Upper lobe of left lung (tissue), 6 donors: Measurements from ENCODE around the gene ARX. TPM values are rescaled to one million over a fixed set of nuclear protein-coding genes. Genes with fewer than 3 reads are reported as not detected.

Source experiments
- ATAC-seq, 2 donors: fragments of 200-7000 bp; cut with Tn5 transposase; one replicate each; pipeline ENCODE4 v1.9.1; 2022; ENCODE audit warnings: mild to moderate bottlenecking in 2 of 2, moderate library complexity in 2 of 2; ENCODE audit not compliant: low FRiP score in 2 of 2
- DNase-seq, 2 donors: peaks; one replicate each; pipeline ENCODE4 v3.0.0-alpha.2; 2019 to 2020
- H3K27ac ChIP-seq, 4 donors: fragments of 200-600 bp; sonication (generic); one replicate each; pipeline ENCODE4 v1.5.1; 2016 to 2019
- H3K27me3 ChIP-seq, 4 donors: fragments of 200-600 bp; sonication (generic); one replicate each; pipeline ENCODE4 v1.5.1; 2017 to 2019
- H3K36me3 ChIP-seq, 4 donors: fragments of 200-600 bp; sonication (generic); one replicate each; pipeline ENCODE4 v1.5.1; 2016 to 2019
- H3K4me1 ChIP-seq, 4 donors: fragments of 200-600 bp; sonication (generic); one replicate each; pipeline ENCODE4 v1.5.1; 2018 to 2019
- H3K4me3 ChIP-seq, 4 donors: fragments of 200-600 bp; sonication (generic); one replicate each; pipeline ENCODE4 v1.5.1; 2017 to 2019; ENCODE audit warnings: mild to moderate bottlenecking in 2 of 4, moderate library complexity in 1 of 4
- H3K9me3 ChIP-seq, 4 donors: fragments of 200-600 bp; sonication (generic); one replicate each; pipeline ENCODE4 v1.5.1; 2018 to 2019
- EP300 ChIP-seq, 4 donors: sonication (generic); formaldehyde crosslinking; IDR thresholded peaks; one replicate each; pipeline ENCODE4 v1.5.1; 2017; ENCODE audit warnings: antibody characterized with exemption in 4 of 4, control low read depth in 2 of 4
- POLR2A ChIP-seq, 4 donors: fragments of 450-650 bp; IDR thresholded peaks; one replicate each; pipeline ENCODE4 v1.5.1; 2016 to 2017; ENCODE audit warnings: antibody characterized with exemption in 4 of 4, mild to moderate bottlenecking in 2 of 4
- POLR2AphosphoS5 ChIP-seq, 2 donors: sonication (generic); formaldehyde crosslinking; IDR thresholded peaks; one replicate each; pipeline ENCODE4 v1.5.1; 2017; ENCODE audit warnings: antibody characterized with exemption in 2 of 2
- WGBS, 2 donors: methylation state at CpG; one replicate each; pipeline ENCODE4 v1.1.5; 2017 to 2018; 5-methylcytosine and 5-hydroxymethylcytosine counted together
- total RNA-seq, 6 donors: library from RNA; depleted of rRNA in 4 of 6; stranded (reverse); fragments of >200 nt in 4 of 6; gene quantifications; one replicate each; pipeline versions ENCODE4 v1.1.0 to v1.2.1, GENCODE V29; 2016 to 2021
- TF ChIP-seq, protein P1 (sequence below), 6 experiments: fragments of 450-650 bp in 4 of 6; fragments of 200-600 bp in 2 of 6; sonication (generic) in 2 of 6; IDR thresholded peaks; one replicate each; pipeline ENCODE4 v1.5.1; 2016 to 2019; ENCODE audit warnings: antibody characterized with exemption in 6 of 6
- donor health status: DM: no; HTN: no; CAD: no; lungs with moderate emphysema.
- donor health status: DM: no; HTN: yes; CAD: no; lungs with severe emphysema.

ARX gene
- total RNA-seq, 6 donors from 2014 or later: 0.39 to 0.46 (median 0.44) TPM; not detected in 3

DNA sequence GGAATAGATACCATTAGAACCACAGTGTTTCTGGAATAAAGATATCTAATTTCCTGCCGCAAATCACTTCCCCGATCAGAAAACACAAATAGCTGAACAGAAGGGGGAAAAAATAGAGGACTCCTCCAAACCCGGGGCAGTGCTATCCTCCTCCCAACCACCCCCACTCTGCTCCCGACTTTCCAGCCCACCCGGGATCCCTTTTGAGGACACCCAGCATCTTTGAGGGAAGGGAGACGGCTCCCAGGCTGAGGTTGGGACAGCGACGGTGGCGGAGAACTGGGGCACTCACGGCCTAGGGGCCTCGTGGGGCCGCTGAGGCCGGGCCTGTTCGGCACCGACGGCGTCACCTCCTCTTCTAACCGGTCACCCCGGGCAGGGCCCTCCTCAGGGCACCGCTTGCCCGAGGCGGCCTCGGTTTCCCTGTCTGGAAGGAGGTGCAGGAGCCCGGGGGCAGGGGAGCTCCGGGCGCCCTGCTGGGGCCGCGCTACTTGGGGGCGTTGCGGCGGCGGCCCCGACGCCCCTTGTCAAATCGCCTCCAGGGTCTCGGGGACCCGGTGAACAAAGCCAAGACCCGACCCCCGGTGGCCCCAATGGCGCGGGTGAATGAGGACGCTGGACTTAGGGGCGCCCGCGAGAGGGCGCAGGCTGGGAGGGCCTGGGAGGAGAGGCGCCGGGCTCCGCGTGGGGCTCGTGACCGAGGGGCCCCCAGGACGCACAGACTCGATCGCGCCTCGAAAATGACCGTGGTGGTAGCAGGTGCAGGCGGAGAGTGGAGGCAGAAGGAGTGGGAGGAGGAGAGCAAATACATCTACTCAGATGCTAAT is 6.9 kb upstream of the ARX start:
- ATAC-seq (peak in 1 of 2 donors; percentile 28), DNase-seq (peak in 1 of 2 donors; percentile 49)
- Histone ChIP-seq H3K4me3 (no peak overlapping the region), H3K27ac (no peak overlapping the region), H3K9me3 (no peaks in the 10 kb centered on the region), H3K27me3 (peaks cover 0 to 38% (median 5%) of the 10 kb centered on the region in 4 donors), H3K36me3 (no peaks in the 10 kb centered on the region), H3K4me1 (peaks cover 7 to 16% (median 13%) of the 10 kb centered on the region in 4 donors)
- WGBS, 2 donors: 6 to 22% methylated on average over 9 to 41 of the region's 59 CpGs
- TF ChIP-seq POLR2A (IDR thresholded peaks at IDR 0.05) (no peak), POLR2AphosphoS5 (IDR thresholded peaks at IDR 0.05) (no peak), EP300 (IDR thresholded peaks at IDR 0.05) (no peak)
- TF ChIP-seq, protein P1, sequence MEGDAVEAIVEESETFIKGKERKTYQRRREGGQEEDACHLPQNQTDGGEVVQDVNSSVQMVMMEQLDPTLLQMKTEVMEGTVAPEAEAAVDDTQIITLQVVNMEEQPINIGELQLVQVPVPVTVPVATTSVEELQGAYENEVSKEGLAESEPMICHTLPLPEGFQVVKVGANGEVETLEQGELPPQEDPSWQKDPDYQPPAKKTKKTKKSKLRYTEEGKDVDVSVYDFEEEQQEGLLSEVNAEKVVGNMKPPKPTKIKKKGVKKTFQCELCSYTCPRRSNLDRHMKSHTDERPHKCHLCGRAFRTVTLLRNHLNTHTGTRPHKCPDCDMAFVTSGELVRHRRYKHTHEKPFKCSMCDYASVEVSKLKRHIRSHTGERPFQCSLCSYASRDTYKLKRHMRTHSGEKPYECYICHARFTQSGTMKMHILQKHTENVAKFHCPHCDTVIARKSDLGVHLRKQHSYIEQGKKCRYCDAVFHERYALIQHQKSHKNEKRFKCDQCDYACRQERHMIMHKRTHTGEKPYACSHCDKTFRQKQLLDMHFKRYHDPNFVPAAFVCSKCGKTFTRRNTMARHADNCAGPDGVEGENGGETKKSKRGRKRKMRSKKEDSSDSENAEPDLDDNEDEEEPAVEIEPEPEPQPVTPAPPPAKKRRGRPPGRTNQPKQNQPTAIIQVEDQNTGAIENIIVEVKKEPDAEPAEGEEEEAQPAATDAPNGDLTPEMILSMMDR (IDR thresholded peaks at IDR 0.05): no peak

DNA sequence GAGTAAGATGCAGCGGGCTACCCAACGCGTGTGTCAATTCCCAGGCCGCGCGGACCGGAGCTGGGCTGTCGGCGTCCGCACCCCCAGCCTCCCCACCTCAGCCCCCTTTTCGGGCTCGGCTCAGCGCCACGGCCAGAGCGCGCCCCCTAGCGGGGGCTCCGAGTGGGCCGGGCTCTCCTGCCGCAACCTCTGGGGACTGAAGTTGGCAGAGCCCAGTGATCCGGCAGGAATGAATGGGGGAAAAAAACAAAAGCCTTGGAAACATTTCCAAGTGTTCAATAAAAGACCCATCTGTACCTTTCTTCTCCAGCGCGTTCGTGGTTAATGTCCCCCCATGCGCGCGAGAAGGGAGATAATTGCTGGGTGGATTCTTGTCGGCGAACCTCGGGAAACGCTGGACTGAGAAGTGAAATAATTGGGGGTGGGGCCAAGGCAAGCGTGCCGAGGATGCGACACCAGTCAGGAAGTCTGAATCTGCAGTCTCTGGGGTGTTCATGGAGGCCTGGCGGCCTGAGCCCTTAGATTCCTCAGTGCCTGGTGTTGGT is 5.2 kb upstream of the ARX start:
- Histone ChIP-seq H3K9me3 (no peaks in the 10 kb centered on the region), H3K4me1 (peaks cover 7 to 16% (median 15%) of the 10 kb centered on the region in 4 donors), H3K4me3 (peak overlapping the region in 1 of 4 donors; percentile 5), H3K36me3 (no peaks in the 10 kb centered on the region), H3K27ac (no peak overlapping the region), H3K27me3 (peaks cover 0 to 49% (median 7%) of the 10 kb centered on the region in 4 donors)
- peak in 1 of 2 donors; percentile 83 for DNase-seq
- peak in 1 of 2 donors; percentile 37 for ATAC-seq
- TF ChIP-seq, protein P1 (IDR thresholded peaks at IDR 0.05): peak in 4 of 6 experiments; percentile 16 to 43 (median 29)
- no peak for TF ChIP-seq EP300 (IDR thresholded peaks at IDR 0.05)
- WGBS, 2 donors: 3 to 16% methylated on average over 14 to 35 of the region's 35 CpGs

DNA sequence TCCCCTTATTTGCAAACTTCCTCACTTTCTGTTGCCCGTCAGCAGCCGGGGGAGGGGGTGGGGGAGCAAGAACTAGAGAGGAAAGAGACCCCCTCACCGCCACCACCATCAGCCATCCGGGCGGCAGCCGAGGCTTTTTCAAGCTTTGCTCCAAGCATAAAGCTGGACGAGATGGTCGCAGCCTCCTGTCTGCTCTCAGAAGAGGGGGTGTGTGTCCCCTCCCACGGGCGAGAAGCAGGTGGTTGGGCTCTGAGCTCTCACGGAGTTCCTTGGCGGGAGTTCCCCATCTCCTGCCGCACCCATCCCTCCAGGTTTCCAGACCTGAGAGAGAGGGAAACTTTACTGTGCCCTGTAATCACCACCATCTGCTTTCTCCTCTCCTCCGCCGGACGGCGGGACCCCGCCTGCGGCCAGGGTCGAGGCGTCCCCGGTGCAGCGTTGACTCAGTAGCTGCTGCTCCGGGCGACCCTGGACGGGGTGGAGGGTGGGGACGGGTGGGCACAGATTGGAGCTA is 4.7 kb upstream of the ARX start:
- Histone ChIP-seq H3K4me1 (peaks cover 7 to 21% (median 19%) of the 10 kb centered on the region in 4 donors), H3K9me3 (no peaks in the 10 kb centered on the region), H3K27ac (no peak overlapping the region), H3K4me3 (peak overlapping the region in 1 of 4 donors; percentile 5), H3K27me3 (peaks cover 0 to 55% (median 7%) of the 10 kb centered on the region in 4 donors), H3K36me3 (no peaks in the 10 kb centered on the region)
- ATAC-seq: no peak
- no peak for DNase-seq
- TF ChIP-seq, protein P1 (IDR thresholded peaks at IDR 0.05): no peak
- TF ChIP-seq POLR2A (IDR thresholded peaks at IDR 0.05) (no peak), POLR2AphosphoS5 (IDR thresholded peaks at IDR 0.05) (no peak), EP300 (IDR thresholded peaks at IDR 0.05) (no peak)
- WGBS, 2 donors: 31% methylated on average over 27 of the region's 27 CpGs; no CpG with 5 or more reads in 1 of the 2 donors

DNA sequence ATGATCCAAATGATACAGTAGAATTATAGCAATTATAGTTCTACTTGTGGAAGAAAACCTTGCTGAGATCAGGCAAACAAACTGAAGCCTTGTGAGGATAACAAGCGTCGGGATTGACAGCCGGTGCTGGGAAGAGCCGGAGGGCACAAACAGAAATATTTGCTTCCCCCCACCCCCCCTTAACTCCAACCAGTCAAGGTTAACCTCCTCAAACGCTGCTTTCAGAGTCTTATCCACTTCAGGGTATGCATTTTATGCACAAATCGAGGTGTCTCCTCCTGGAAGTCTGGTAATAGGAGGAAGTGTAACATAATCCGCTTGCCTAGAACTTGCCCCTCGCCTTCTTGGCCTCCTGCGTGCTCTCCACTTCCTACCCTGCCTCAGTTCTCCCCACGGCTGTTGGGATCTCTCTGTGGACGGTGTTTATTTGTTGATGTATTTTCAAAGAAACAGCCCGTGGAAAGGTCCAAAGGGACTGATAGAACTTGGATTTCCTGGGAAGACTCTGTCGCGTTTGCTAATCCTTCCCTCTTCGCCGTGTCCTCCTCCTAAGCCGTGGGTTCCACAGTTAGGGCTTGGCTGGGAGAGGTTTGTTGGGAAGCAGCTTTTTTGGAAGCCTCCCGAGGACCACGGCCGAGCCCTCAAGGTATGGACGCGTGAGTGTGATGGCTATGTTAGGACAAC is 4.1 kb upstream of the ARX start:
- Histone ChIP-seq H3K4me1 (peaks cover 7 to 22% (median 21%) of the 10 kb centered on the region in 4 donors), H3K27ac (no peak overlapping the region), H3K9me3 (no peaks in the 10 kb centered on the region), H3K27me3 (peaks cover 0 to 61% (median 9%) of the 10 kb centered on the region in 4 donors), H3K4me3 (no peak overlapping the region), H3K36me3 (no peaks in the 10 kb centered on the region)
- DNase-seq (no peak), ATAC-seq (no peak)
- WGBS, 2 donors: 10 to 23% methylated on average over 2 to 22 of the region's 22 CpGs
- no peak for TF ChIP-seq POLR2AphosphoS5 (IDR thresholded peaks at IDR 0.05)
- TF ChIP-seq POLR2A (IDR thresholded peaks at IDR 0.05): no peak
- TF ChIP-seq EP300 (IDR thresholded peaks at IDR 0.05): no peak
- TF ChIP-seq, protein P1 (IDR thresholded peaks at IDR 0.05): no peak
